ENCODE results near the gene GMPPA. TPM values are rescaled to one million over a fixed set of nuclear protein-coding genes. Genes with fewer than 3 reads are reported as not detected.

GMPPA gene
- total and polyA plus RNA-seq, 9 of the 15 experiments (the other 6 are each of a cell fraction or from before 2014, with no cell fraction given) = 7.0 to 101 (median 66.7) TPM

- TF ChIP-seq PRDM10 (IDR thresholded peaks at IDR 0.05; ENCODE audit: partially characterized antibody) = peak; percentile 98
- no peak for TF ChIP-seq SNIP1 (IDR thresholded peaks at IDR 0.05; ENCODE audit: low read depth)
- no peak for TF ChIP-seq CBX2 (IDR thresholded peaks at IDR 0.05; ENCODE audit: insufficient read depth, low read length, poor library complexity, severe bottlenecking)
- TF ChIP-seq SOX6 (IDR thresholded peaks at IDR 0.05) = peak; percentile 48; the same call in 1 of the 2 replicates
- no peak for TF ChIP-seq DLX4 (CRISPR knock-in tag; IDR thresholded peaks at IDR 0.05)
- 0 out of 4 replicates have a peak, but pooled peaks of 1 of the 2 experiments have one; percentile 6 for TF ChIP-seq MLLT1 (IDR thresholded peaks at IDR 0.05)
- no peak for TF ChIP-seq ZFX (CRISPR knock-in tag; IDR thresholded peaks at IDR 0.05)
- 0 out of 2 replicates have a peak, but pooled peaks have one; percentile 42 for TF ChIP-seq SMAD4 (CRISPR knock-in tag; conservative IDR thresholded peaks at IDR 0.05)
- 0 out of 2 replicates have a peak, but pooled peaks have one; percentile 48 for TF ChIP-seq TEAD2 (tag; IDR thresholded peaks at IDR 0.05)
Observed at GRCh38 chr2:219500135-219500534, 1.4 kb downstream of the GMPPA start (continued).

All from K562 (cell line).